ENCODE data around the gene TSPEAR.
"Not testable (repeated sequence)": the region's sequence is repeated elsewhere in the genome, so short reads cannot be mapped to it uniquely, and the experiment has no call there.

Gene TSPEAR

GRCh38 chr21:44580231-44580821 is 131.0 kb downstream of the TSPEAR start, which contains the start of gene KRTAP10-5:
TSS of gene KRTAP10-5 (minus strand) at chr21:44580604. CDS start at chr21:44580578, 26 bp downstream.
- DNase-seq: peak; percentile 37

GRCh38 chr21:44579833-44580144 is 131.6 kb downstream of the TSPEAR start:
- peak; percentile 43 for DNase-seq

- DNase-seq: peak; percentile 35
Measured at GRCh38 chr21:44579056-44579832, 132.1 kb downstream of the TSPEAR start.

- peak; percentile 41 for DNase-seq
Measured at GRCh38 chr21:44578371-44579055, 132.9 kb downstream of the TSPEAR start.

- DNase-seq: no peak
Measured at GRCh38 chr21:44576025-44576420, 135.3 kb downstream of the TSPEAR start.

- DNase-seq: peak; percentile 36
Measured at GRCh38 chr21:44575307-44576024, 135.9 kb downstream of the TSPEAR start.

GRCh38 chr21:44574457-44575306 is 136.7 kb downstream of the TSPEAR start:
- DNase-seq: peak; percentile 47

- not testable (repeated sequence) for DNase-seq
Measured at GRCh38 chr21:44573630-44574456, 137.5 kb downstream of the TSPEAR start, which contains the start of gene KRTAP10-4. TSS of gene KRTAP10-4 (plus strand) at chr21:44573729. CDS start at chr21:44573759, 30 bp downstream.

GRCh38 chr21:44572959-44573583 is 138.3 kb downstream of the TSPEAR start:
- DNase-seq: peak; percentile 39

- DNase-seq: peak; percentile 32
Measured at GRCh38 chr21:44571844-44572782, 139.3 kb downstream of the TSPEAR start.

GRCh38 chr21:44571296-44571695 is 140.1 kb downstream of the TSPEAR start:
- DNase-seq: no peak

GRCh38 chr21:44569861-44570517 is 141.4 kb downstream of the TSPEAR start:
- DNase-seq: no peak

- DNase-seq: no peak
Measured at GRCh38 chr21:44568667-44569556, 142.5 kb downstream of the TSPEAR start.

GRCh38 chr21:44568261-44568660 is 143.1 kb downstream of the TSPEAR start:
- DNase-seq: no peak

GRCh38 chr21:44567481-44568171 is 143.7 kb downstream of the TSPEAR start:
- DNase-seq: no peak

- DNase-seq: no peak
Measured at GRCh38 chr21:44566403-44566802, 145.0 kb downstream of the TSPEAR start.

- DNase-seq: no peak
Measured at GRCh38 chr21:44564886-44565598, 146.3 kb downstream of the TSPEAR start.
